ENCODE results near the gene RAB28.

RAB28 gene

DNA sequence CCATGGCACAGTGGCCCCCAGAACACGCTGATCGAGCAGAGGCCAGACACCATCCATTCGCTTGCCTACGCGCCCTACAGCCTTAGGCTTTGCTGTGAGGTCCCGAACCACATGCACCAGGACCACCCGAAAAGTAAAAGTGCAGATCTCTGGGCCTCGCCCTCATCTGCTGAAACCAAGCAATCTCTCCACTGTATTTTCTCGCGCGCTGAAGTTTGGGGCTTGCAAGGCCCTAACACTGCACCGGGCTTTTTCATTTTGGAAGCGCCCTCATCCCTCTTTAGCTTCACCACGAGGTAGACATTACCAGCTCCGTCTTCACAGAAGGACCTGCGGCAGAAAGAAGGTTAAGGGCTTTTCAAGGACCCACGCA, 39.0 kb upstream of the RAB28 start:
- TF ChIP-seq GATA2 (IDR thresholded peaks at IDR 0.05; ENCODE audit: low read depth, low read length) (no peak), GATA3 (IDR thresholded peaks at IDR 0.05; ENCODE audit: low read depth, low read length) (no peak)

GRCh38 chr4:13522282-13523104, 38.4 kb upstream of the RAB28 start:
- TF ChIP-seq GATA3 (IDR thresholded peaks at IDR 0.05; ENCODE audit: low read depth, low read length): no peak

DNA sequence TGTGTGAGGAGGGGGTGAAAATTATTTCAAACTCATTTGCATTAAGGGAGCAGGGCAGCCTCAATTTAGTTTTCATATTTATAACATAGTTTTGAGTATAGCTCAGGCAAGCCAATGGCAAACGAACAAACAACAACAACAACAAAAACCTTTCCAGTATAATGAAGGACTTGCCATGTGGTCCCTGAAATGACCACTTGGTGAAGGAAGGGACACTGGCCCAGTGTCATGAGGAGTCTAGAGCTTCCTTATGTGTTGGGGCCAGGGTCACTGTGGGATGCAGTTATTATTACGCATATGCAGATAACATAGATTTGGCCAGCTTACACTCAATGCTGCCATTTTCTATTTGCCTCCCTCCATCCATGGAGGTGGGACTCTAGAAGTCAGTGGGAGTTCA, 36.9 kb upstream of the RAB28 start:
- TF ChIP-seq GATA3 (IDR thresholded peaks at IDR 0.05; ENCODE audit: low read depth, low read length): no peak
- TF ChIP-seq GATA2 (IDR thresholded peaks at IDR 0.05; ENCODE audit: low read depth, low read length): no peak

DNA sequence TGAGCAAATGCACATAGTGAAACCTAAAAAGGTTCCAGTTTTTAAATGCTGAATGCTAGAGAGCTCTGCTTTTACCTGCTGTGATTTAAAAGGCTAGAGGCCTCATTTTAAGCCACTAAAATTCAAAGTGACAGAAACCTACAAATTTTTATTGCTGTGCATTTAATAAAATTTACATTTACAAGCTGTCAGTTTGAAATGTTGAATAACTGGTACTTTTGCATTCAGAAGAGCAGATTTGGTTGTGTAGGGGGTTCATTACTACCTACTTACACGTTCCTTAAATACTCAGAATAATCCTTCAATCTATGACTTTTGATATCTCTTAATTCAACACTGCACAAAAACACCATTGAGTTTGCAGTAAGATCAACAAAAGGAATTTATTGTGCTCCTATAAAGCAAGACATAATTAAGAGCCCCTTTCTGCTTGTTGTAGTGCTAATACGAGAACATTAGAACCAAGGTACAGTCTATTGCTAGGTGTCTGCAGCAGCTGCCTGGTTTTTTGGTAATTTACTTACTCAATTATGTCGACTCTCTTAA, 32.2 kb upstream of the RAB28 start:
- TF ChIP-seq GATA3 (IDR thresholded peaks at IDR 0.05; ENCODE audit: low read depth, low read length) (no peak), GATA2 (IDR thresholded peaks at IDR 0.05; ENCODE audit: low read depth, low read length) (no peak)

DNA sequence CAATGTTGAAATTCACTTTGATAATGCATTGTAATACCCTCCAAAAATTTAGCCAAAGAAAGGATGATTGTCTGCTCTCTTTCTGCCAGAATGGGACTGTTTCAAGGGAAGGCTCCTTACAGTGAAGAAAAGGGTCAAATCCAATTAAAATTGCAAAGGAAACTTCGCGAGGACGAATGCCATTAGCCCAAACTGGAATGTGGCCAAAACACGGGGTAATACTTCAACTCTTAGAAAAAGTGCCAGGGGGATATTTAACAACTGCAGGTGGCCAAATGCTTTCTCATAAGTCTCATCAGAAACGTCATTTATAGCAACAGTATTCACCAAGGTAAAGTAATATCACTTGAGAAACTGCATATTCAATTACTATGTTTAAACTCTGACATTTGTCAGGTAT, 31.1 kb upstream of the RAB28 start:
- TF ChIP-seq GATA3 (IDR thresholded peaks at IDR 0.05; ENCODE audit: low read depth, low read length) (no peak), GATA2 (IDR thresholded peaks at IDR 0.05; ENCODE audit: low read depth, low read length) (no peak)

- TF ChIP-seq GATA3 (IDR thresholded peaks at IDR 0.05; ENCODE audit: low read depth, low read length) (no peak), GATA2 (IDR thresholded peaks at IDR 0.05; ENCODE audit: low read depth, low read length) (no peak)
Observed at GRCh38 chr4:13514722-13515121, 30.6 kb upstream of the RAB28 start.

GRCh38 chr4:13511101-13511500, 27.0 kb upstream of the RAB28 start:
- TF ChIP-seq GATA3 (IDR thresholded peaks at IDR 0.05; ENCODE audit: low read depth, low read length): no peak
- TF ChIP-seq GATA2 (IDR thresholded peaks at IDR 0.05; ENCODE audit: low read depth, low read length): no peak

GRCh38 chr4:13509442-13509841, 25.3 kb upstream of the RAB28 start:
- TF ChIP-seq GATA2 (IDR thresholded peaks at IDR 0.05; ENCODE audit: low read depth, low read length): no peak
- no peak for TF ChIP-seq GATA3 (IDR thresholded peaks at IDR 0.05; ENCODE audit: low read depth, low read length)

DNA sequence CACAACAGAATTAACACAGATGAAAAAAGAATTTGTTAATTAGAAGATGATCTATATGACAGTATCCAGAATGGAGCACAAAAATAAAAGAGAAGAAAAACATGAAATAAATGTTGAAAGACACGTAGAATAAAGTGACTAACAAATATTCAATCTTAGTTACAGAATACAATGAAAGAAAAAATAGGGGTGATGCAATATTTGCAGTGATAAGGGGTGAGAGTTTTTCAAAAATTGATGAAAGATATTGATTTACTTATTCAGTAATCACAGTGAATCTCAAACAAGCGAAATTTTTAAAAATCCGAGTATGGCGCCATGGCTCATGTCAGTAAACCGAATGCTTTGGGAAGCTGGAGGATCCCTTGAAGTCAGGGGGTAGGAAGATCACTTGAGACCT, 20.2 kb upstream of the RAB28 start:
- no peak for TF ChIP-seq GATA2 (IDR thresholded peaks at IDR 0.05; ENCODE audit: low read depth, low read length)
- no peak for TF ChIP-seq GATA3 (IDR thresholded peaks at IDR 0.05; ENCODE audit: low read depth, low read length)

GRCh38 chr4:13498469-13498868, 14.3 kb upstream of the RAB28 start:
- no peak for TF ChIP-seq GATA3 (IDR thresholded peaks at IDR 0.05; ENCODE audit: low read depth, low read length)
- no peak for TF ChIP-seq GATA2 (IDR thresholded peaks at IDR 0.05; ENCODE audit: low read depth, low read length)

- TF ChIP-seq GATA2 (IDR thresholded peaks at IDR 0.05; ENCODE audit: low read depth, low read length) (no peak), GATA3 (IDR thresholded peaks at IDR 0.05; ENCODE audit: low read depth, low read length) (no peak)
Observed at GRCh38 chr4:13496605-13497004, 12.5 kb upstream of the RAB28 start.

DNA sequence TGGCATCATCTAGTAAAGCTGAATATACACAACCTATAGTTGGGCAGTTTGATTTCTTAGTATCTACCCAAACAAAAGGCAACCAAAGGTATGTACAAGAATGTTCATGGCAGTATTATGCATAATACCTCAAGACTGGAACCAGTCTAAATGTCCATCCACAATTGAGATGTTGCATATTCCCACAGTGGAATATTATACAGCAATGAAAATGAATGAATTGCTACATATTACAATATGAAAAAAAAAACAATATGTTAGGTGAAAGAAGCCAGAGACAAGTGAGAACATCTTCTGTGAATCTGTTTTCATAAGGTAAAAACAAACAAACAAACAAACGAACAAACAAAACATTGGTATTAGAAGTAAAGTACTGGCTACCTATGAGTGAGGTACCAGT, 11.6 kb upstream of the RAB28 start:
- TF ChIP-seq GATA2 (IDR thresholded peaks at IDR 0.05; ENCODE audit: low read depth, low read length): no peak
- TF ChIP-seq GATA3 (IDR thresholded peaks at IDR 0.05; ENCODE audit: low read depth, low read length): no peak

DNA sequence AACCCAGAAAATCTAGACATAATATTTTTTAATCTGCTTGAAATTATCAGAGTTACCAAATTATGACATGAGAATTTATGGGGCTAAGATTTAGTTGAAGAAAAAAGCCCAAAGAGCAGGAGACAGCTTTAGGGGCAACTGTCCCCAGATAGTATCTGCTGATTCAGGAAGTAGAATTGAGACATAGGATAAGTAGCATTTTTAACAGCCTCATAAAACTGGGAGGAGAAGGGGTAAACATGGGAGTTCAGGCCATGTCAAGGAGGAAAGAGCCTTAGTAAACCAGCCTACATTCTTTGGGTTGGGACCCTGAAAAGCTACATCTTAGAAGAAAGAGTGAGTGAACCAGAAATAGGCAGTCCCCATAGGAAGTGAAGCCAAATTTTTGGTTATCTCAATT, 9.7 kb upstream of the RAB28 start:
- TF ChIP-seq GATA3 (IDR thresholded peaks at IDR 0.05; ENCODE audit: low read depth, low read length) (no peak), GATA2 (IDR thresholded peaks at IDR 0.05; ENCODE audit: low read depth, low read length) (no peak)

GRCh38 chr4:13492747-13493146, 8.6 kb upstream of the RAB28 start:
- TF ChIP-seq GATA3 (IDR thresholded peaks at IDR 0.05; ENCODE audit: low read depth, low read length) (no peak), GATA2 (IDR thresholded peaks at IDR 0.05; ENCODE audit: low read depth, low read length) (no peak)

GRCh38 chr4:13484749-13485221, 645 bp upstream of the RAB28 start:
- TF ChIP-seq GATA3 (IDR thresholded peaks at IDR 0.05; ENCODE audit: low read depth, low read length): no peak
- TF ChIP-seq GATA2 (IDR thresholded peaks at IDR 0.05; ENCODE audit: low read depth, low read length): no peak
